DOHH2 (cell line): ENCODE results near the gene ITGB5.

ENCODE experiments used
- EZH2phosphoT487 ChIP-seq: fragments of 200-600 bp; sonication (generic); IDR thresholded peaks from 2 replicates; pipeline ENCODE4 v1.6.1; 2017; ENCODE audit warnings: borderline replicate concordance, mild to moderate bottlenecking, antibody characterized with exemption, low read length, moderate library complexity, mixed read lengths
- TF ChIP-seq, protein P1 (sequence below): fragments of 200-600 bp; sonication (generic); IDR thresholded peaks from one replicate; pipeline ENCODE4 v1.5.1; 2014; ENCODE audit warnings: antibody characterized with exemption, mild to moderate bottlenecking, low read depth, low read length; ENCODE audit not compliant: poor library complexity, severe bottlenecking

DNA sequence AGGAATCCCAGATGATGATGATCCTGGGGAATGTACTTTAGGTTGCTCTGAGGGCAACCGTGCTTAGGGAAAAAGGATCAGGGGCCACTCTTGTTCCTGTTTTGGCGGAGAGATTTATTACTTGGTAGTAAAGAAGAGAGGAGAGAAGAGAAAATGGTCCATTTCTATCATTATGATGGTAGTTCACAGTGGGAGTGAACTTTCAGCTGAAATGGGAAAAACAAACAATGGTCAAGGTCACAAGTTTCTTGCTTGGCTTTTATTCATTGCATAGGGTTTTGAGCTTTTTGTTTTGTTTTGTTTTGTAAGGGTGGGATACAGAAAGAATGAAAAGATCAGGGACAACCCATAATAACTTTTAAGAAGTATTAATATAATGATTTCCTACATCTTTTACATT, 164.6 kb downstream of the ITGB5 start:
- TF ChIP-seq, protein P1, sequence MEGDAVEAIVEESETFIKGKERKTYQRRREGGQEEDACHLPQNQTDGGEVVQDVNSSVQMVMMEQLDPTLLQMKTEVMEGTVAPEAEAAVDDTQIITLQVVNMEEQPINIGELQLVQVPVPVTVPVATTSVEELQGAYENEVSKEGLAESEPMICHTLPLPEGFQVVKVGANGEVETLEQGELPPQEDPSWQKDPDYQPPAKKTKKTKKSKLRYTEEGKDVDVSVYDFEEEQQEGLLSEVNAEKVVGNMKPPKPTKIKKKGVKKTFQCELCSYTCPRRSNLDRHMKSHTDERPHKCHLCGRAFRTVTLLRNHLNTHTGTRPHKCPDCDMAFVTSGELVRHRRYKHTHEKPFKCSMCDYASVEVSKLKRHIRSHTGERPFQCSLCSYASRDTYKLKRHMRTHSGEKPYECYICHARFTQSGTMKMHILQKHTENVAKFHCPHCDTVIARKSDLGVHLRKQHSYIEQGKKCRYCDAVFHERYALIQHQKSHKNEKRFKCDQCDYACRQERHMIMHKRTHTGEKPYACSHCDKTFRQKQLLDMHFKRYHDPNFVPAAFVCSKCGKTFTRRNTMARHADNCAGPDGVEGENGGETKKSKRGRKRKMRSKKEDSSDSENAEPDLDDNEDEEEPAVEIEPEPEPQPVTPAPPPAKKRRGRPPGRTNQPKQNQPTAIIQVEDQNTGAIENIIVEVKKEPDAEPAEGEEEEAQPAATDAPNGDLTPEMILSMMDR = no peak
- no peak for TF ChIP-seq EZH2phosphoT487
